HG02759 (cell line): ENCODE data around the gene GSX2.
A peak's percentile ranks its signal among the peaks of the same experiment; 100 is the strongest.
"Not testable (repeated sequence)": the region's sequence is repeated elsewhere in the genome, so short reads cannot be mapped to it uniquely, and the experiment has no call there.

ENCODE experiments used
- ATAC-seq: cut with Tn5 transposase; IDR thresholded peaks from one replicate; pipeline ENCODE4 v1.9.1; 2021; ENCODE audit warnings: mild to moderate bottlenecking, moderate library complexity; ENCODE audit not compliant: unreplicated experiment

GSX2 gene

GRCh38 chr4:54099748-54100574 is at the start of gene GSX2:
TSS of gene GSX2 (plus strand) at chr4:54100163. CDS start at chr4:54100345, 182 bp downstream.
- no peak for ATAC-seq

DNA sequence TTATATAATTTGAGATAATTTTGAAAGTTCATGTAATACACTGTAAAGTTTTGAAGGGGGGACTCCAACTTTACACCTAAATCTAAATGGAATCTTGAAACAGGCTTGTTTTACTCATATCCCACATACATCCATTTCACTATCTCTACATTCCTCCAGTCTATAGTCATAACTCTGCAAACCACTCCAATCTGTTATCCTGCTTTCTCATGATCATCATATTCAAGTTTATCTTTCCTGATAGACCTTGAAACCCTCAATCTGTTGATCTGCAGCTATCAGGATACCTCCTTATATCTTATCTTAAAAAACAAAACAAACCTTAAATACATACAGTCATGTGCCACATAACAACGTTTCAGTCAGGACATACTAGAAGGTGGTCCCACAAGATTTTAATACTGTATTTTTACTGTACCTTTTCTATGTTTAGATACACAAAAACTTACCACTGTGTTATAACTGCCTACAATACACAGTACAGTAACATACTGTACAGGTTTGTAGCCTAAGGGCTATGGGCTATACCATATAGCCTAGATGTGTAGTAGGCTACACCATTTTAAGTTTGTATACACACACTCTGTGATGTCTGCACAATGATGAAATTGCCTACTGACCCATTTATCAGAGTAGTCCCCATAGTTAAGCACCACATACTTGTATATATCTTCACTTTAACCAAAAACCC is 49.6 kb upstream of the GSX2 start:
- no peak for ATAC-seq

DNA sequence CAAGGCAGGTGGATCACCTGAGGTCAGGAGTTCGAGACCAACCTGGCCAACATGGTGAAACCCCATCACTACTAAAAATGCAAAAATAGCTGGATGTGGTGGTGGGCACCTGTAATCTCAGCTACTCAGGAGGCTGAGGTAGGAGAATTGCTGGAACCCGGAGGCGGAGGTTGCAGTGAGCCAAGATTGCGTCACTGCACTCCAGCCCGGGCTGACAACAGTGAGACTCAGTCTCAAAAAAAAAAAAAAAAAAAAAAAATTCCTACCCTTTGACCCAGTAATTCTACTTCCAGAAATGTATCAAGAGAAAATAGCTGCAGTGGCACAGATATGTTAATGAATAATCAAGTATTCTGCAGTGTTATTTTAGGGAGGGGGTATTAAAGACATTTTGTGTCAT is 46.6 kb upstream of the GSX2 start:
- ATAC-seq, result not testable (repeated sequence)

DNA sequence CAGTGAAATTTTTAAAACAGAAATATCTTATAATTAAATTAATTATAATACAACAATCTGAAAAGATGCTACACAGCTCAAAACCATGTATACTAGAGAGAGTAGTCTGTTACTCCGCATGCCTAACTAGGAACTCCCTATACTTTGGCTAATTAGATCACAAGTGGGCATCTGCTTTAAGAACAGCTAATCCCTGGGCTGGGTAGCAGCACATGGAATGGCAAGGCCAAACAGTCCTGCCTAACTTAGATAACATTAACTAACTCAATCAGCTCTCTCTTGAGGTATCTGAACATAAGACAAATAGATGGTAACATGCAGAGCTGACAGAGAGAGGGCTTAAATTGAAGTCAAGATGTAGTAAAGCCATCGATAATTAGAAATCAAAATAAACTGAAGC is 45.5 kb upstream of the GSX2 start:
- no peak for ATAC-seq

- no peak for ATAC-seq
These were observed 44.5 kb upstream of the GSX2 start for GRCh38 chr4:54055494-54055893.

DNA sequence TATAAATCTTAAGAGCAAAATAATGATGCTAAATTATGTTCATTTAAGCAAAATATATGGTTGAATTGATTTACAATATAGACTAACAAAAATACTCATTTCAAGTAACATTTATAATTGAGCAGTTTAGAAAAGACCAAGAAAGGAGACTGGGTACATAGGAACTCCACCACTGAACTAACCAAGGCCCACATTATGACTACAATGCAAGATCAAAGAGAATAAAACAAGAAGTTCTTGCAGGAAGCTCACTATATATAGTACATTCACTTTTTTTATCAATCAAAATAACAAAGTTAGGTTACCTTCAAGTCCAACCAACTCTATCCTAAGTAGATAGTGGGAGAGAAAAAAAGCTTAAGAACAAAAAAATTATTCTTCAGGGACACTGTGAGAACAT is 43.6 kb upstream of the GSX2 start:
- ATAC-seq, result no peak

GRCh38 chr4:54058171-54058570 is 41.8 kb upstream of the GSX2 start:
- ATAC-seq, result no peak

GRCh38 chr4:54060116-54060515 is 39.8 kb upstream of the GSX2 start:
- no peak for ATAC-seq

- no peak for ATAC-seq
These were observed 38.9 kb upstream of the GSX2 start for GRCh38 chr4:54061067-54061466.

- no peak for ATAC-seq
These were observed 38.1 kb upstream of the GSX2 start for GRCh38 chr4:54061873-54062272.

DNA sequence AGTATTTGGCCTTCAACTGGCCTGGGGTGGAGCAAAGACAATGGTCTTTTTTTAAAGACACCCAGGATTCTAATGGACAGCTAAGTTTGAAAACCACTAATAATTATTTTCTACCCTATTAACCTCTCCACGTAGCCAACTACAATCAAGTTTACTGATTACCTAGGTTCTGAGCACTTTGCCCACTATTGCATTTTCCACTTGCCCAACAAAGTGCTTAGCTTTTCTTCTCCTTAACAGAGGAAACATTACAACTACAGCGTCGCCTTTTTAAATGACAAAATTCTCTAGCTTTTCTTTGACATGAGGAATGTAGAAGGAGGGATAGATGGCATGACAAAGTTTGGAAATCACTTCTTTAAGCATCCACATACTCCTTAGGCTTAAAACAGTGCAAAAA is 37.6 kb upstream of the GSX2 start:
- no peak for ATAC-seq

- no peak for ATAC-seq
These were observed 36.7 kb upstream of the GSX2 start for GRCh38 chr4:54063229-54063628.

GRCh38 chr4:54063737-54064316 is 36.1 kb upstream of the GSX2 start:
- ATAC-seq, result peak; percentile 26

DNA sequence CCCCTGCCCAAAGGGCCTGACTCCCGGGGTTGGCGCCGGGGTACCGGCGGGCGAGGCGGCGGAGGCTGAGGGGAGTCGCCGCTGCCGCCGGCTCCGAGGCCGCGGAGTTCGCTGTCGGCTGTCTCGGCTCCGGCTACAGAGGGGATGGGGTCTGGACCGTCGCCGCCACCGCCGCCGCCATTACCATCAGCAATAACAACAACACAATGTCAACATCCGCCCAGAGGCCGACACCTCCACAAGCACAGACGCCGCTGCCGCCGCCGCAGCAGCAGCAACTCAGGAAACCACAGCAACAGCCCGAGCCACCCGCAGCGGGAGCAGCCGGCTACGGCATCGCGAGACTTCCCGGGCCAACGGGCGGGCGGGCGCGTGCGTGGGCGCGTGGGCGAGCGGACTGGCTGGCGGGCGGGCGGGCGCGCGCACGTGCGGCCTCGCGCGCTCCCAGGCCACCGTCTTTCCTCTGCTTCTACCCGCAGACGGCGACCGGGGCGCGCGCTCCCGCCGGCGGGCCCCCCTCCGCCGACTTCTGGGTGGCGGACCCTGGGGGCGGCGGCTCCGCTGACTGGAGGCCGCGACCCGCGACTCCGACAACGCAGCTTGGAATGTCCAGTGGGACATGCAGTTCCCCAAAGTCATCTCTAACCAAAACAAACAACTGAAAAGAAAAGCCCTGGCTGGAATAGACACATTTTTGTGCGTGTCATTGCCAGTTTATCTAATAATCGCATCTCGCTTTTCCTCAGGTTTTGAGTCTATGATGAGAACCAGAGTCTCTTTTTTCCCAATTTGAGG is 35.4 kb upstream of the GSX2 start, which contains the start of gene CHIC2:
Gene CHIC2 (minus strand): TSS at position 289 of the 795 bp plus-strand sequence. CDS start 305 bp downstream, outside the sequence.
- ATAC-seq, result peak; percentile 96

DNA sequence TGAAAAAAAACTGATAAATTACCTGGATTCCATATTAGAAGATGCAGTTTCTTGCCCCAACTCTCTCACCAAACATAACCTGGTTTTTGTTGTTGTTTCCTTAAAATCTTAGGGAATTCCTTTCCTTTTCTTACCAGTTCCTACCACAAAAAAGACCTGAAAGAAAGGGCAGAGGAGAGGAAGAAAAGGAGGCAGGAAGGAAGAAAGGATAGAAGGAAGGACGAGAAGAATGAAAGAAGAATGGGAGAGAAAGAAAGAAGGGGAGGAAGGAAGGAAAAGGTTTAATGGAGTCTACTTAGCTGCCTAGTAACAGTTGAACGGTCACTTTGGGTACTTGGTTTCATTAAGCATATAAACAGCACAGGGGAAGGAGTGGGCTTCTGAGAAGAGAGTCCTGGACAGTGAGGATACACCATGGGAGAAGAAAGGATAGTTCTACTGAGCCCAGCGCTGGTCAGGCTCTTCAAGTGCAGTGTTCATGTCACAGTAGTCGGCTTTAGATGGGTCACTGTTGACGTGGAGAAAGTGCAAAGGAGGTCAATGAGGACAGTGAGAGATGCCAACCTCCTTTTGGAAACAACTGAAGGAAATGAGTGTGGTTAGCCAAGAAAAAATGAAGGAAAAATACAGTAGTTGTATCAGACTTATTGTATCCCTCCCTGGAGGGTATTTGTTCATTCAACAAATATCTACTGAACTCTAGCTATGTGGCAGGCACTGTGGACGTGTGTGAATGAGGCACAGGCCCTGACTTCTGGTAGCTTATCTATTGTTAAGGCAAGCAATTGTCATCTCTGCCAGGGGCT is 34.5 kb upstream of the GSX2 start:
- no peak for ATAC-seq

DNA sequence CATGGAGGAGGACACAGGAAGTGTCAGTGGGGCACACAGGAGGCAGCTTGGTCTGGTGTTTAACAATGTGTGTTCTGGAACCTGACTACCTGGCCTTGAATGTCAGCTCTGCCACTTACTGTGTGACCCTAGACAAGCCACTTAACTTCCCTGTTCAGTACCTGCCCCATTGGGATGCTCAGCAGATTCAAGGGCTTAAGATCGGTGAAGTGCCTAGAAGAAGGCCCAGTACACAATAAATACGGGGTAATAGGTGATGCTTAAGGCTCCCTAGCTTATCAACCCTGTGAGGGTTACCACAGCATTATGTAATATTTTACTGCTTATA is 33.9 kb upstream of the GSX2 start:
- ATAC-seq, result no peak

GRCh38 chr4:54066718-54067129 is 33.2 kb upstream of the GSX2 start:
- no peak for ATAC-seq

GRCh38 chr4:54067166-54067565 is 32.8 kb upstream of the GSX2 start:
- ATAC-seq, result no peak

GRCh38 chr4:54073271-54073880 is 26.6 kb upstream of the GSX2 start:
- ATAC-seq, result no peak

DNA sequence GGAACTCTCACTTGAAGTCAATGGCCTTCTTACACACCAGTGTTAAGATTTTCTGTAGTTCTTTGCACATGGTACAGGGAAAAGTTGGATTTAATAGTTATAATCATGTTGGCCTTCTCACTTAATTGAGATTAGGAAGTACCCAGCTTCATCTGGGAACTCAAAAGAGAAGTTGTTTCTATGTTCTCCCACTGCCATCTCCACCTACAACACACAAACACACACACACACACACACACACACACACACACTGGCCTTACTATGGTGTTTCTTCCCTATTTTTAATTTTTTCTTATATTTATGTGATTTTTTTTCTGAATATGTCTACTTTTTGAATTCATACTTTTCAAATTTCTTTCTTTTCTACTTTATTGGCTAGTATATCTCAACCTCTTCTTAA is 25.6 kb upstream of the GSX2 start:
- ATAC-seq, result no peak
